Nephron (organoid): Measurements from ENCODE around the gene TNFSF8.

ENCODE experiments used
- H3K27ac Mint-ChIP-seq, 3 experiments: 2 replicates each; pipeline ENCODE4 v1.8.0; 2020; ENCODE audit warnings: mixed read lengths in 3 of 3, mild to moderate bottlenecking in 2 of 3, moderate library complexity in 1 of 3
- H3K27me3 Mint-ChIP-seq: 2 replicates; pipeline ENCODE4 v1.8.0; 2021; ENCODE audit warnings: low read depth, mild to moderate bottlenecking, moderate library complexity, mixed read lengths
- H3K36me3 Mint-ChIP-seq: 2 replicates; pipeline ENCODE4 v1.8.0; 2020; ENCODE audit warnings: low read depth, mixed read lengths
- H3K4me1 Mint-ChIP-seq: 2 replicates; pipeline ENCODE4 v1.8.0; 2020; ENCODE audit warnings: mixed read lengths
- H3K4me3 Mint-ChIP-seq, 3 experiments: 2 replicates each; pipeline ENCODE4 v1.8.0; 2020; ENCODE audit warnings: mild to moderate bottlenecking in 3 of 3, mixed read lengths in 3 of 3, moderate library complexity in 2 of 3
- H3K9me3 Mint-ChIP-seq: 2 replicates; pipeline ENCODE4 v1.8.0; 2020; ENCODE audit warnings: mixed read lengths
- TF ChIP-seq, protein P1 (sequence below), 3 experiments: fragments of 200-600 bp; sonication (generic); IDR thresholded peaks; one replicate each; pipeline ENCODE4 v1.5.0; 2021; ENCODE audit warnings: antibody characterized with exemption in 3 of 3; ENCODE audit not compliant: unreplicated experiment in 3 of 3

TNFSF8 gene

DNA sequence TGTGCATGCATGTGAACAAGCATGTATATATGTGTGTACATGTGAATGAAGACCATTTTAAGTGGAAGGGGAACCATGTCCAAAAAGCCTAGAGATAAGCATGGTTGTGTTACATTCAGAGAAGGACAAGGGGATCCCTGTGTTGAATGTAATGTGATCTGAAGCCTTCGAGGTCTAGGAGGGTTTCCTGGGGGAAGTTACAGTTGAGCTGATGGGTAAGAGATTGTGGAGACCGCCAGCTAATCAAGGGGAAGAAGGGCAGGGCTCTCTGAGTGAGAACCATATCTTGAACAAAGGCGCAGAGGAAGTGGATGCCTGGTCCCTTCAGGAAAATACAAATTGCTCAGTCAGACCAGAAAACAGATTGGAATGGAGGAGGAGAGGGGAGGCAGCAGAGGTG lies 79.1 kb downstream of the TNFSF8 start:
- Mint-ChIP-seq H3K9me3 (no peaks in the 10 kb centered on the region), H3K27me3 (no peaks in the 10 kb centered on the region), H3K27ac (no peak overlapping the region), H3K4me3 (no peak overlapping the region), H3K36me3 (no peaks in the 10 kb centered on the region), H3K4me1 (peaks cover 20% of the 10 kb centered on the region)
- TF ChIP-seq, protein P1, sequence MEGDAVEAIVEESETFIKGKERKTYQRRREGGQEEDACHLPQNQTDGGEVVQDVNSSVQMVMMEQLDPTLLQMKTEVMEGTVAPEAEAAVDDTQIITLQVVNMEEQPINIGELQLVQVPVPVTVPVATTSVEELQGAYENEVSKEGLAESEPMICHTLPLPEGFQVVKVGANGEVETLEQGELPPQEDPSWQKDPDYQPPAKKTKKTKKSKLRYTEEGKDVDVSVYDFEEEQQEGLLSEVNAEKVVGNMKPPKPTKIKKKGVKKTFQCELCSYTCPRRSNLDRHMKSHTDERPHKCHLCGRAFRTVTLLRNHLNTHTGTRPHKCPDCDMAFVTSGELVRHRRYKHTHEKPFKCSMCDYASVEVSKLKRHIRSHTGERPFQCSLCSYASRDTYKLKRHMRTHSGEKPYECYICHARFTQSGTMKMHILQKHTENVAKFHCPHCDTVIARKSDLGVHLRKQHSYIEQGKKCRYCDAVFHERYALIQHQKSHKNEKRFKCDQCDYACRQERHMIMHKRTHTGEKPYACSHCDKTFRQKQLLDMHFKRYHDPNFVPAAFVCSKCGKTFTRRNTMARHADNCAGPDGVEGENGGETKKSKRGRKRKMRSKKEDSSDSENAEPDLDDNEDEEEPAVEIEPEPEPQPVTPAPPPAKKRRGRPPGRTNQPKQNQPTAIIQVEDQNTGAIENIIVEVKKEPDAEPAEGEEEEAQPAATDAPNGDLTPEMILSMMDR (IDR thresholded peaks at IDR 0.05; ENCODE audit: unreplicated experiment in 3 of 3): no peak
